Measurements from ENCODE around the gene CAND2.

DNA sequence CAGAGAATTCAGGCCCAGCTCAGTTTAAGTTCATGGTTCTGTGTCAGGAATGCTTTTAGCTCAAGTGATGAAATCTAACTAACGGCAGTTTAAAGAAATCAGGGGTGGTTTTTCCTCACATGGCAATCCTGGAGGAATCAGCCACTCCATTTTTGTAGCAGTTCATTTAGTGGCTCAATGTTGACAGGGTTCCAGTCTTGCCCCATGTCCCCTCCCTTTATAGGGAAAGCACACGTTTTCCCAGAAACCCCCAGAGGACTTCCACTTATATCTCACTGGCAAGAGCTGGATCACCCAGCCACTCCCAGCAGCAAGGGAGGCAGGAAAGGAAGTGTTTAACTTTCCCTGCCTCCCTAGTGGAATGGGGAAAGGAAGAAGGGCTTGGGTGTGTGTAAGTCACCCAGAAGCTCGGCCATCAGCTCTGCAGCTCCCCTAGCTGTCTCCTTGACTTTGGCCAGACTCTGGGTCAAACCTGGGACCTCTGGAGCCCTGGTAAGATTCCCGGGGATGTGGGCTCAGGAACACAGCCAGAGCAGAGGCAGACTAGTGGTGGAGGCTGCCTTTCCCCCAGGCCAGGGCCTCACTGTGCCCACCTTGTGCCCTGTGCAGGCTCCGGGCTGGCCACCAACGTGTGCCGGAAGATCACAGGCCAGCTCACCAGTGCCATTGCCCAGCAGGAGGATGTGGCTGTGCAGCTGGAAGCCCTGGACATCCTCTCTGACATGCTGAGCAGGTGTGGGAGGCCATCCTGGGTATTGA is 11.3 kb downstream of the CAND2 start:
- TF ChIP-seq FOXK1 (CRISPR knock-in tag; IDR thresholded peaks at IDR 0.05; ENCODE audit: borderline replicate concordance) (no peak), ZKSCAN8 (CRISPR knock-in tag; IDR thresholded peaks at IDR 0.05) (no peak), PTRF (tag; IDR thresholded peaks at IDR 0.05) (no peak)

Measured in K562 (cell line).